ENCODE results near the gene STAT5A. TPM values are rescaled to one million over a fixed set of nuclear protein-coding genes. Genes with fewer than 3 reads are reported as not detected.
A peak's percentile ranks its signal among the peaks of the same experiment; 100 is the strongest.

STAT5A gene
- total RNA-seq, 2 donors from 2014 or later: 65.5 to 69.8 TPM

- ATAC-seq (ENCODE audit: insufficient number of reproducible peaks, low FRiP score, low read depth) (no peak), DNase-seq (ENCODE audit: low spot score) (no peak)
- no peak overlapping the region for H3K27ac ChIP-seq
- H3K9me3 ChIP-seq: no peaks in the 10 kb centered on the region
- H3K36me3 ChIP-seq: peaks cover 51% of the 10 kb centered on the region
- TF ChIP-seq, protein P1, sequence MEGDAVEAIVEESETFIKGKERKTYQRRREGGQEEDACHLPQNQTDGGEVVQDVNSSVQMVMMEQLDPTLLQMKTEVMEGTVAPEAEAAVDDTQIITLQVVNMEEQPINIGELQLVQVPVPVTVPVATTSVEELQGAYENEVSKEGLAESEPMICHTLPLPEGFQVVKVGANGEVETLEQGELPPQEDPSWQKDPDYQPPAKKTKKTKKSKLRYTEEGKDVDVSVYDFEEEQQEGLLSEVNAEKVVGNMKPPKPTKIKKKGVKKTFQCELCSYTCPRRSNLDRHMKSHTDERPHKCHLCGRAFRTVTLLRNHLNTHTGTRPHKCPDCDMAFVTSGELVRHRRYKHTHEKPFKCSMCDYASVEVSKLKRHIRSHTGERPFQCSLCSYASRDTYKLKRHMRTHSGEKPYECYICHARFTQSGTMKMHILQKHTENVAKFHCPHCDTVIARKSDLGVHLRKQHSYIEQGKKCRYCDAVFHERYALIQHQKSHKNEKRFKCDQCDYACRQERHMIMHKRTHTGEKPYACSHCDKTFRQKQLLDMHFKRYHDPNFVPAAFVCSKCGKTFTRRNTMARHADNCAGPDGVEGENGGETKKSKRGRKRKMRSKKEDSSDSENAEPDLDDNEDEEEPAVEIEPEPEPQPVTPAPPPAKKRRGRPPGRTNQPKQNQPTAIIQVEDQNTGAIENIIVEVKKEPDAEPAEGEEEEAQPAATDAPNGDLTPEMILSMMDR (IDR thresholded peaks at IDR 0.05): no peak
- peaks cover 7 to 21% of the 10 kb centered on the region in 2 donors for H3K4me1 ChIP-seq (ENCODE audit: control insufficient read depth in 1 of 2, low read depth in 2 of 2)
- no peak overlapping the region for H3K4me3 ChIP-seq
- no peaks in the 10 kb centered on the region for H3K27me3 ChIP-seq (replicated peaks; ENCODE audit: insufficient read depth)
Measured at GRCh38 chr17:42307362-42307927, 19.1 kb downstream of the STAT5A start.

- Histone ChIP-seq H3K36me3 (peaks cover 47% of the 10 kb centered on the region), H3K4me1 (ENCODE audit: control insufficient read depth in 1 of 2, low read depth in 2 of 2) (peaks cover 9 to 26% of the 10 kb centered on the region in 2 donors), H3K27me3 (replicated peaks; ENCODE audit: insufficient read depth) (no peaks in the 10 kb centered on the region), H3K9me3 (no peaks in the 10 kb centered on the region), H3K4me3 (no peak overlapping the region), H3K27ac (no peak overlapping the region)
- ATAC-seq (ENCODE audit: insufficient number of reproducible peaks, low FRiP score, low read depth): no peak
- no peak for DNase-seq (ENCODE audit: low spot score)
- TF ChIP-seq, protein P1 (IDR thresholded peaks at IDR 0.05): no peak
Measured at GRCh38 chr17:42308446-42308845, 20.1 kb downstream of the STAT5A start.

DNA sequence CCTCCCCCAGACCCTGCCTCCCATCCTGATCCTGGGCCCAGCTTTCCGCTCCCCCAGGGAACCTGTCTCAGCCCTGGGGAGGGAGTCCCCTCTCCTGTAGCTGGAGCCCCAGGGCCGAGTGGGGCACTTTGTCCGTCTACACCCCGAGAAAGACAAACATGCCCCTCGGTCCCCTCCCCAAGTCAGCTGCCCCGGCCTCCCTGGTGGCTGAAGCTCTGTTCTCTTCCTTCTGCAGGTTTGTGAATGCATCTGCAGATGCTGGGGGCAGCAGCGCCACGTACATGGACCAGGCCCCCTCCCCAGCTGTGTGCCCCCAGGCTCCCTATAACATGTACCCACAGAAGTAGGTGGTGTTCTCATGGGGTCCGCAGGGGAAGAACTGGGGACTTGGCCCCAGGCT is 20.8 kb downstream of the STAT5A start:
- Histone ChIP-seq H3K27me3 (replicated peaks; ENCODE audit: insufficient read depth) (no peaks in the 10 kb centered on the region), H3K9me3 (no peaks in the 10 kb centered on the region), H3K27ac (peak overlapping the region in 1 of 2 donors; percentile 49), H3K36me3 (peaks cover 48% of the 10 kb centered on the region), H3K4me1 (ENCODE audit: control insufficient read depth in 1 of 2, low read depth in 2 of 2) (peaks cover 9 to 26% of the 10 kb centered on the region in 2 donors), H3K4me3 (no peak overlapping the region)
- TF ChIP-seq, protein P1 (IDR thresholded peaks at IDR 0.05): no peak
- no peak for DNase-seq (ENCODE audit: low spot score)
- ATAC-seq (ENCODE audit: insufficient number of reproducible peaks, low FRiP score, low read depth): no peak

DNA sequence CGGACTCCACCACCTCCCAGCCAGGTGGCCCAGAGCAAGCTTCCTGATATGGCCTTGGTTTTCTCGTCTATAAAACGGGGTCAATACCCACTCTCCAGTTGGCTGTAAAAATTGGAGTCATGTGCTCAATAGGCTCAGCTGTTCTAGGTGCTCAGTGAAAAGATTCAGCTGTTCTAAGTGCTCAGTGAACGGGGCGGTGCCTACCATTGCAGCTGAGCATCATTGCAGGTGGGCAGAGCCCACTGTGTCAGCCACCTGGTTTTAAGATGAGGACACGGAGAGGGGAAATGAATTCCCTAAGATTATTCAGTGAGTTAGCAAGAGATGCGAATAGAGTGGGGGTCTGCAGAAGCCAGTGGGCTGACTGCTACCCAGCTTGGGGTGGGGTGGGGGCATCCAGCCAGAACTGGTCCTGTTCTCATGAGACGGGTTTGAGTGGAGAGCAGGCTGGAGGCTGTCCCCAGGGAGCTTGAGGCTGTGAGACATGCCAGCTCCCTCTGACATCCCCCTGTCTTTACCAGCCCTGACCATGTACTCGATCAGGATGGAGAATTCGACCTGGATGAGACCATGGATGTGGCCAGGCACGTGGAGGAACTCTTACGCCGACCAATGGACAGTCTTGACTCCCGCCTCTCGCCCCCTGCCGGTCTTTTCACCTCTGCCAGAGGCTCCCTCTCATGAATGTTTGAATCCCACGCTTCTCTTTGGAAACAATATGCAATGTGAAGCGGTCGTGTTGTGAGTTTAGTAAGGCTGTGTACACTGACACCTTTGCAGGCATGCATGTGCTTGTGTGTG is 21.9 kb downstream of the STAT5A start:
- H3K27me3 ChIP-seq (replicated peaks; ENCODE audit: insufficient read depth): no peaks in the 10 kb centered on the region
- peaks cover 44% of the 10 kb centered on the region for H3K36me3 ChIP-seq
- no peak overlapping the region for H3K4me3 ChIP-seq
- ATAC-seq (ENCODE audit: insufficient number of reproducible peaks, low FRiP score, low read depth): no peak
- H3K4me1 ChIP-seq (ENCODE audit: control insufficient read depth in 1 of 2, low read depth in 2 of 2): peaks cover 12 to 26% of the 10 kb centered on the region in 2 donors
- no peak for DNase-seq (ENCODE audit: low spot score)
- H3K9me3 ChIP-seq: no peaks in the 10 kb centered on the region
- TF ChIP-seq, protein P1 (IDR thresholded peaks at IDR 0.05): no peak
- H3K27ac ChIP-seq: peak overlapping the region in 1 of 2 donors; percentile 66

- ATAC-seq (ENCODE audit: insufficient number of reproducible peaks, low FRiP score, low read depth): no peak
- H3K36me3 ChIP-seq: peaks cover 44% of the 10 kb centered on the region
Measured at GRCh38 chr17:42310787-42311215, 22.5 kb downstream of the STAT5A start.

More at GRCh38 chr17:42310787-42311215, 22.5 kb downstream of the STAT5A start:
- Histone ChIP-seq H3K4me1 (ENCODE audit: control insufficient read depth in 1 of 2, low read depth in 2 of 2) (peaks cover 12 to 26% of the 10 kb centered on the region in 2 donors), H3K9me3 (no peaks in the 10 kb centered on the region), H3K27ac (peak overlapping the region; percentile 66 to 83), H3K4me3 (no peak overlapping the region), H3K27me3 (replicated peaks; ENCODE audit: insufficient read depth) (no peaks in the 10 kb centered on the region)
- TF ChIP-seq, protein P1 (IDR thresholded peaks at IDR 0.05): no peak
- DNase-seq (ENCODE audit: low spot score): no peak

All from thoracic aorta (tissue), 2 donors.